HG03108 (cell line): ENCODE results near the gene TANC2.
"Not testable (repeated sequence)": the region's sequence is repeated elsewhere in the genome, so short reads cannot be mapped to it uniquely, and the experiment has no call there.

Source experiments
- ATAC-seq: cut with Tn5 transposase; IDR thresholded peaks from one replicate; pipeline ENCODE4 v1.9.1; 2021; ENCODE audit warnings: moderate library complexity; ENCODE audit not compliant: unreplicated experiment

The TANC2 gene

GRCh38 chr17:62963296-62963695, 2.7 kb upstream of the TANC2 start:
- no peak for ATAC-seq

DNA sequence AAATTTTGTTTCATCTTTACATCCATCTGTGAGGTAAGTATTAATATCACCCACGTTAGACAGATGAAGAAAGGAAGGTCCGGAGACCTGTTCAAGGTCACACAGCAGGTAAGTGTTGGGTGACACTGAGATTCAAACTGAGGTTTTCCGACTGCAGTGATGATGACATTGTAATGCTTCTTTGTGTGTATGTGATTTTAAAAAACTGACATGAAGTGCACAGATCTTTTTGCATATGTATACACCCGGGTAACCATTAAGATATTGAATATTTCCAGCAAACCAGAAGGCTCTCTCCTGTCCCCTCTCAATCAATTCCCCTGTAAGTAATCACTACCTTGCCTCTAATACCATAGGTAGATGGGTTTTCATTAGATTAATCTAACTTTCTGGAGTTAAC, 1.5 kb upstream of the TANC2 start:
- ATAC-seq, result no peak

DNA sequence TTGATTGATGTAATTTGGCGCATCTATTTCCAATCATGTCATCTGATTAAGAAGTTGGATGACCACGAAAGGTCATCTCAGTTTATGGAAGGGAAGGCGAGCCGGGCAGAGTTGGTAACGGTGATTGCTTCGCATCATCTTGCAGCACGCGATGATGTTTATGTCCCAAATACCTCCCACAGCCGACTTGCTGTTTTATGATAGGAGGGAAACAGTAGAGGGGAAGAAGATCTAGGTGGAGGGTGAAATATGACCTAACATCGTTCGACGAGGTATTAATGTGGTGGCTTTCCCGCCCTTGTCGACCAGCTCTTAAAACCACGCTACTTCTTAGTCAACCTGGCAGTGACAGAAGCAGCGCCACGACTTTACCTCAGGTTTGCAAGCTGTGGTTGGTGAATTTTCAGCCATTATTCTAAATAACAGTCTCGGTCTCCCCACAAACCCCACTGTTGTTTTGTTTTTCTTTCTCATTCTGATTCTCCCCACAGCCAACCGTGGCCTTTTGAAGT, 805 bp upstream of the TANC2 start:
- no peak for ATAC-seq

- peak; percentile 40 for ATAC-seq
These were observed 580 bp downstream of the TANC2 start for GRCh38 chr17:62966426-62967204.

- ATAC-seq, result no peak
These were observed 1.1 kb downstream of the TANC2 start for GRCh38 chr17:62967205-62967529.

- no peak for ATAC-seq
These were observed 2.4 kb downstream of the TANC2 start for GRCh38 chr17:62968445-62968923.

DNA sequence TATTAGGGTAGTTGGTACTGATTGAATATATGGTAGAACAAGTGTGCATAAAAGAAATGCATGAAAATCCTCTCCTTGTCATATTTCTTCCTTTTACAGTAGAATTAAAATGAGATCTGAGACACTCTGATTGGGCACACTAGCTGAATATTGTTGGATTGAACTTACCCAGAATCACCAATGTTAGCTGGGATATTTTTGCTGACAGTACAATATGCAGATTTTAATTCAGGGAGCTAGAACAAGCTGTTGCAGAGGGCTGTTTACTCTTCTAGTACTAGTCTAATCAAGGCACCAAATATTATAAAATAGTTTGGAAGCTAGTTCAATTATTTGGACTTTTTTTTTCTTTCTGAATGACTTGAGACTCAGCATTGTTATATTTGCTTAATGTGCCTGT, 4.6 kb downstream of the TANC2 start:
- ATAC-seq, result no peak

- no peak for ATAC-seq
These were observed 5.8 kb downstream of the TANC2 start for GRCh38 chr17:62971853-62972252.

DNA sequence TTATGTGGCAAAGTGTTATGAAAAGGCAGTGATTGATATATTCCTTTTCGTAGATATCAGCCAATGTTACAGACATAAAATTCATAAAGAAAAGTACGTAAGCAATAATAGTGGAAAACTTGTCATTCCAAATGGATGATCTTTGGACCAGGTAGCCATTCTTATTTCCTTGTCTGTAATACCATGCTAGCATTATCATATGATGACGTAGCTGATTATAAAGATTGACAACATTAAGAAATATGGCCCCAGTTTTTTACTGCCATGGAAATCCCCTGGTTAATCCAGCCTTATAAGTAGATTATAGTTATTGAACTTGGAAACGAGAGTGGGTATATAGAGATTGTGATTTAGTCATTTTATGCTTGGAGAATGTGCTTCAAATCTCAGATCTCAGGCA, 8.8 kb downstream of the TANC2 start:
- no peak for ATAC-seq

DNA sequence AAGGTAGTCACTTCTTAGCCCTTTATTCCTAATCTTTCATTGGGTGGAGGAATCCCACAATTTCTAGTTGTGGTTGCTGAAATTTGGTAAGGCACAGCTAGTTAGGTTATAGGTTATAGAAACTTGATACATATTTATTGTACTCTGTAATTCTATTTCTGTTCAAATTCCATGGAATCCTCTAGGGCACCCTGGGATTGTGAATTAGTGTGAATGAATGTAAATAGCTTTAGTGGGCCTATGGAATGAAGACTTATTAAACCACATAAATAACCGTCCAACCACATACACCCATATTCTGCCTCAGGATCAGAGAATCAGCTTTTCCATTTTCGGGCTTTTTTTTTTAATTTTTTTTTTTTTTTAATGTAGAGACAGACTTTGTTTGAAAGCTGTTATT, 9.2 kb downstream of the TANC2 start:
- ATAC-seq, result no peak

- ATAC-seq, result not testable (repeated sequence)
These were observed 10.7 kb downstream of the TANC2 start for GRCh38 chr17:62976643-62977231.

DNA sequence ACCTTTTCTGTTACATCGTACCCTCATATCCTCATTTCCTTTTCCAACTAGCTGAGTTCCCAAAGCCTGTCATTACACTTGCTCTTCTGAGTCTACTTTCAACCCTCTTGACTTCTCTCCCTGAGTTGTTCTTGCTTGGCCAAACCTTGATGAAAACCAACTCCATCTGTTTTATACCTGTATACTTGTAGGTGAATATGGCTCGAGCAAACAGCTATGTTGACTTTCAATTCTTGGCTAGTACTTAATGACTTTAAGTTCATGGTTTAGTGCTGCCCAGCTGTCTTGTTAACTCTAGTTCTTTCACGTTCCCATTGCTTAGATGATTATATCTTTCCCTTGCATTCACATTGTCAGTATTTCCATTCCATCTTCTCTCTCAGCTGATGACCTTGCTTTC, 14.8 kb downstream of the TANC2 start:
- ATAC-seq, result no peak

- no peak for ATAC-seq
These were observed 15.9 kb downstream of the TANC2 start for GRCh38 chr17:62981933-62982332.

DNA sequence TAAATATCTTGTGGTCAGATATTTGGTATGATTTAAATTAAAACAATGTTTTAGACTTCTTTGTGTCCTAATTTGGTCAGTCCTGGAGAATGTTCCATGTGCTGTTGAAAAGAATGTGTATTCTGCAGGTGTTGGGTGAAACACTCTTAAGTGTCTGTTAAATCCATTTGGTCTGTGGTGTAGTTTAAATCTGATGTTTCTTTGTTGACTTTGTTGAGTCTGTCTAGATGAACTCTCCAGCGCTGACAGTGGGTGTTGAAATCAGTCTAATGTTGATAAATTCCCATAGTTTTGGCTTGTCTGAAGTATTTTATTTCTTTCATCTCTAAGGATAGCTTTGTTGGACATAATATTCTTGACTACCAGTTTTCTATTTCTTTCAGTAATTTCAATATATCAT, 18.8 kb downstream of the TANC2 start:
- no peak for ATAC-seq

- no peak for ATAC-seq
These were observed 20.5 kb downstream of the TANC2 start for GRCh38 chr17:62986549-62986948.

DNA sequence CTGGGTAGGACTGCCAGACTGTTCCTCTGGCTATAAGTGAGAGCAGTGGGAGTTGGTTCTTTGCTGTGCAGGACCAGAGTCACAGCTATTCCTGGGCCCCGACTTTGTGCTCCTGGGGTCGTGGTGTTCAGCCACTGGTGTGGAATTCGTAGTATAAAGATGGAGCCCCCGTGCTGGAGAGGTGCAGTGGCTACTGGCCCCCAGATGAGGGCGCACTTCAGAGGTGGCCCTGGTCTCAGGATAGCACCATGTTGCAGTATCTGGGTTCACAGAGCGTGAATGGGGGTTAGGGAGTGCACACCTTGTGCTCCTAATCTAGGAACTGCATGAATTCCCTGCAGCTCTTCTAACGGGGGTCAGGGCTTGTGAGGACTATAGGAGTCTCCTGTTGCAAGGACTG, 21.1 kb downstream of the TANC2 start:
- ATAC-seq, result no peak

GRCh38 chr17:62989501-62989900, 23.5 kb downstream of the TANC2 start:
- no peak for ATAC-seq

DNA sequence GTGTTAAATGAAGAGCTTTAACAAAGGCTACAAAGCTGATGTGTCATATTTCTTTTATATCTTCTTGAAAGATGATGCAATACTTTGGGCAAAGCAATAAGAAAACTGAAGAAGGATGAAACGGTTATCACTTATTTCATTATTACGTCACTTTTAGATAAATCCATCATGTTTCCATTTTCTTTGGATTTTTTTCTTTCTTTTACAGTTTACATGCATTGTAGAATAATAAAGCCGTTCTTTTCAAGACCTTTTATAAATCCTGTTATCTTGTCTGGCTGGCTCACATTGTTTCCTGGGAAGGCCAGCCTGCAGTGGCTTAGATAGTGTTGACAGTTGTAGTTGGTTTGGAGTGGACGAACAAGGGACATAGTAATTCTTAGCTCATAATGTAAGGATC, 28.9 kb downstream of the TANC2 start:
- ATAC-seq, result no peak

DNA sequence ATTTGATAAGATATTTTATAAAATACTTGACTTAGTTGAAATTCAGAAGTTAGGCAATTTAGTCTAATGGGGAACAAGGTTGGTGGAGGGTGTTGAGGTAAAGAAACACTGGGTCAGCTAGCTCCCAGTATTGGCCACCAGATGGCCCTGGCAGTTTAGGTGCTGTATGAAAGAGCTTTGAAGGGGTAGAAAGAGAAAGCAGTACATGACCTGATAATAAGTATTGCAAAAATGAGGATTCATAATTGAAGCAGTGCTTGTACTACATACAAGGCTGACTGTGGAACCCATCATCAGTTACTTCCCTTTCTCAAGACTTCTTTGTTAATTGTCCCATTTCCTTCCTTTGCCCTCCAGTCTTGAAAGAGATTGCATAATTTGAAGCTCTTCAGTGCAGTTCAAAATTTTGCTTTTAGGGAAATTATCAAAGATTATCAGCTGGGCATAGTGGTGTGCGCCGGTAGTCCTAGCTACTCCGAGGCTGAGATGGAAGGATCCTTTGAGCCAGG, 29.4 kb downstream of the TANC2 start:
- no peak for ATAC-seq

DNA sequence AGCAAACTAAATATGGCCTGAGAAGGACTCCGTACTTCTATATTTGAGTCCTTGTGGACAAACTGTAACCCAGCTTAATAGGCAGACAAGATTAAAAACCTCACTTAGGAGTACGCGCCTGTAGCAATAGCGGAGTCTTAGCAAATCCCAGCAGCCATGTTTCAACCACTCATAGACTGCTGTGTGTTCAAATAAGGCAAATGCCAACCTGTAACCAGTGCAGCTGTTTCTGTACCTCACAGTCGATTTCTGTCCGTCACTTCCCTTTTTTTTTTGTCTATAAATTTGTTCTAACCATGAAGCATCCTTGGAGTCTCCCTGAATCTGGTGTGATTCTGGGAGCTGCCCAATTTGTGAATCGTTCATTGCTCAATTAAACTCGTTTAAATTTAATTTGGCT, 30.2 kb downstream of the TANC2 start:
- ATAC-seq, result no peak

- no peak for ATAC-seq
These were observed 32.1 kb downstream of the TANC2 start for GRCh38 chr17:62998166-62998565.

DNA sequence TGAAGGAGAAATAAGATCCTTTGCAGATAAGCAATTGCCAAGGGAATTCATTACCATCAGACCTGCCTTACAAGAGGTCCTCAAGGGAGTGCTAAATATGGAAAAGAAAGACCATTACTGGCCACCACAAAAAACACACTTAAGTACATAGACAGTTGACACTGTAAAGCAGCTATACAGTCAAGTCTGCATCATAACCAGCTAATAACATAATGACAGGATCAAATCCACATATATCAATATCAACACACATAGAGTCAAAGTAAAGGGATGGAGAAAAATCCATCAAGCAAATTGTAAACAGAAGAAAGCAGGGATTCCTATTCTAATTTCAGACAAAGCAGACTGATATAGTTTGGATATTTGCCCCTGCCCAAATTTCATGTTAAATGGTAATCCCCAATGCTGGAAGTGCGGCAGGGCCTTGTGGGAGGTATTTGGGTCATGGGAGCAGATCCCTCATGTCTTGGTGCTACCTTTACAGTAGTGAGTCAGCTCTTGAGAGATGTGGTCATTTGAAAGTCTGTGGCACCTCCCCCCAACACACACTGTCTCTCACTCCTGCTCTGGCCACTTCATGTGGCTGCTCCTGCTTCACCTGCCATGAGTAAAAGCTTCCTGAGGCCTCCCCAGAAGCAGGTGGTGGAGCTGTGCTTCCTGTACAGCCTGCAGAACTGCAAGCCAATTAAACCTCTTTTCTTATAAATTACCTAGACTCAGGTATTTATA, 32.8 kb downstream of the TANC2 start:
- no peak for ATAC-seq
